ENCODE results near the gene LIMS2.

The LIMS2 gene

GRCh38 chr2:127619203-127619590 is 56.1 kb downstream of the LIMS2 start:
- no peak for DNase-seq

GRCh38 chr2:127618551-127619202 is 56.7 kb downstream of the LIMS2 start:
- DNase-seq = no peak

- no peak for DNase-seq
Measured at GRCh38 chr2:127615511-127616166, 59.7 kb downstream of the LIMS2 start.

- DNase-seq = no peak
Measured at GRCh38 chr2:127614731-127615130, 60.6 kb downstream of the LIMS2 start.

GRCh38 chr2:127614246-127614645 is 61.1 kb downstream of the LIMS2 start:
- DNase-seq = no peak

GRCh38 chr2:127612111-127612822 is 63.1 kb downstream of the LIMS2 start:
- DNase-seq = no peak

- no peak for DNase-seq
Measured at GRCh38 chr2:127611076-127611925, 64.0 kb downstream of the LIMS2 start.

- DNase-seq = no peak
Measured at GRCh38 chr2:127610561-127610960, 64.8 kb downstream of the LIMS2 start.

GRCh38 chr2:127609818-127610217 is 65.5 kb downstream of the LIMS2 start:
- DNase-seq = no peak

- no peak for DNase-seq
Measured at GRCh38 chr2:127609031-127609751, 66.1 kb downstream of the LIMS2 start.

GRCh38 chr2:127608061-127609030 is 67.0 kb downstream of the LIMS2 start:
- no peak for DNase-seq

- DNase-seq = no peak
Measured at GRCh38 chr2:127607399-127607908, 67.9 kb downstream of the LIMS2 start.

- DNase-seq = no peak
Measured at GRCh38 chr2:127606625-127607398, 68.5 kb downstream of the LIMS2 start.

GRCh38 chr2:127605691-127606263 is 69.6 kb downstream of the LIMS2 start:
- DNase-seq = no peak

GRCh38 chr2:127604986-127605385 is 70.3 kb downstream of the LIMS2 start:
- no peak for DNase-seq

- no peak for DNase-seq
Measured at GRCh38 chr2:127599211-127599610, 76.1 kb downstream of the LIMS2 start.

GRCh38 chr2:127598711-127599110 is 76.6 kb downstream of the LIMS2 start:
- no peak for DNase-seq

- DNase-seq = no peak
Measured at GRCh38 chr2:127597984-127598380, 77.3 kb downstream of the LIMS2 start.

- no peak for DNase-seq
Measured at GRCh38 chr2:127597046-127597983, 78.0 kb downstream of the LIMS2 start.
